H1 (cell line): ENCODE measurements around the gene PLA2G4F. TPM values are rescaled to one million over a fixed set of nuclear protein-coding genes. Genes with fewer than 3 reads are reported as not detected.

Source experiments
- CTCF ChIA-PET: fragments of 300-600 bp; sonication (Branson Sonifier 250); formaldehyde crosslinking; loops from one replicate; lab custom pipeline; 2021; ENCODE audit not compliant: partially characterized antibody; lab: Charles Lee
- POLR2A ChIA-PET: fragments of 300-600 bp; sonication (Branson Sonifier 250); formaldehyde crosslinking; loops from one replicate; lab custom pipeline; 2021; ENCODE audit warnings: inconsistent platforms; ENCODE audit not compliant: partially characterized antibody; lab: Charles Lee
- DNase-seq, 2 experiments: peaks; one replicate each; pipeline versions ENCODE4 v3.0.0 to v3.0.0-alpha.2; 2010 to 2022; ENCODE audit warnings: low spot score in 2 of 2, low read depth in 1 of 2, mixed read lengths in 1 of 2
- FAIRE-seq: peaks from 2 replicates; lab custom pipeline; 2011; peaks lifted over from hg19 to GRCh38; lab: Jason Lieb, UNC
- H2AFZ ChIP-seq: 2 replicates; pipeline ENCODE4 v1.8.1; 2012; ENCODE audit warnings: low read length, inconsistent platforms
- H2AK5ac ChIP-seq: 2 replicates; pipeline ENCODE4 v1.6.1; 2013; ENCODE audit warnings: low read depth, low read length
- H2BK120ac ChIP-seq: replicated peaks from 2 replicates; pipeline ENCODE3; 2013; ENCODE audit warnings: low read depth, low read length, inconsistent platforms
- H2BK12ac ChIP-seq: 2 replicates; pipeline ENCODE4 v1.6.1; 2013; ENCODE audit warnings: low read depth, low read length
- H2BK15ac ChIP-seq: 2 replicates; pipeline ENCODE4 v1.6.1; 2013; ENCODE audit warnings: low read length
- H2BK20ac ChIP-seq: 2 replicates; pipeline ENCODE4 v1.6.1; 2013; ENCODE audit warnings: low read length
- H2BK5ac ChIP-seq: 2 replicates; pipeline ENCODE4 v1.6.1; 2013; ENCODE audit warnings: low read depth, low read length
- H3K14ac ChIP-seq: 2 replicates; pipeline ENCODE4 v1.6.1; 2013; ENCODE audit warnings: inconsistent platforms; ENCODE audit not compliant: insufficient read length
- H3K18ac ChIP-seq: 2 replicates; pipeline ENCODE4 v1.6.1; 2013; ENCODE audit warnings: low read length; ENCODE audit errors: extremely low read depth
- H3K23ac ChIP-seq: 2 replicates; pipeline ENCODE4 v1.6.1; 2013; ENCODE audit warnings: inconsistent platforms; ENCODE audit not compliant: insufficient read length
- H3K23me2 ChIP-seq: 2 replicates; pipeline ENCODE4 v1.6.1; 2013; ENCODE audit warnings: low read depth, low read length
- H3K27ac ChIP-seq: 2 replicates; pipeline ENCODE4 v1.6.1; 2011; ENCODE audit warnings: low read depth, low read length, inconsistent platforms
- H3K27me3 ChIP-seq, 4 experiments: replicated peaks in 1 of 4; 1 replicate in 1 of 4; 2 replicates in 3 of 4; pipeline versions ENCODE4 v1.6.1 to v1.8.1; 2011 to 2013; ENCODE audit warnings: low read length in 3 of 4, mild to moderate bottlenecking in 3 of 4, inconsistent platforms in 2 of 4, mixed read lengths in 2 of 4, moderate library complexity in 1 of 4; ENCODE audit not compliant: control insufficient read depth in 3 of 4, insufficient read depth in 3 of 4; ENCODE audit errors: extremely low read depth in 1 of 4
- H3K36me3 ChIP-seq, 4 experiments: 2 replicates each; pipeline versions ENCODE4 v1.6.1 to v1.8.1; 2011 to 2013; ENCODE audit warnings: mild to moderate bottlenecking in 4 of 4, low read length in 3 of 4, moderate library complexity in 2 of 4, control low read depth in 1 of 4, inconsistent platforms in 1 of 4; ENCODE audit not compliant: insufficient read depth in 4 of 4, control insufficient read depth in 2 of 4
- H3K4ac ChIP-seq: replicated peaks from 2 replicates; pipeline ENCODE3; 2013; ENCODE audit warnings: low read length, low read depth, mixed read lengths, inconsistent platforms; ENCODE audit not compliant: insufficient read length
- H3K4me1 ChIP-seq, 4 experiments: replicated peaks in 1 of 4; 1 replicate in 1 of 4; 2 replicates in 3 of 4; pipeline versions ENCODE4 v1.6.1 to v1.8.1; 2011 to 2013; ENCODE audit warnings: low read length in 3 of 4, inconsistent platforms in 2 of 4, mixed read lengths in 1 of 4; ENCODE audit not compliant: insufficient read depth in 4 of 4, control insufficient read depth in 3 of 4
- H3K4me2 ChIP-seq, 2 experiments: 2 replicates each; pipeline versions ENCODE4 v1.6.1 to v1.8.1; 2011 to 2013; ENCODE audit warnings: low read depth in 2 of 2, low read length in 2 of 2, control low read depth in 1 of 2, inconsistent platforms in 1 of 2, mild to moderate bottlenecking in 1 of 2; ENCODE audit not compliant: insufficient read depth in 1 of 2
- H3K4me3 ChIP-seq, 4 experiments: fragments of 200-600, 300-600 bp in 1 of 4; sonication (generic), shearing (Covaris generic), sonication (Bioruptor Twin) in 1 of 4; 2 replicates each; pipeline versions ENCODE4 v1.5.1 to v1.8.1; 2011 to 2016; ENCODE audit warnings: low read length in 4 of 4, low read depth in 3 of 4, control low read depth in 2 of 4, inconsistent platforms in 2 of 4, mild to moderate bottlenecking in 2 of 4, mixed read lengths in 1 of 4, moderate library complexity in 1 of 4; ENCODE audit not compliant: insufficient read depth in 2 of 4; ENCODE audit errors: extremely low read depth in 1 of 4
- H3K56ac ChIP-seq: replicated peaks from 2 replicates; pipeline ENCODE3; 2013; ENCODE audit warnings: low read depth, mild to moderate bottlenecking, mixed read lengths, low read length, inconsistent platforms; ENCODE audit not compliant: insufficient read length
- H3K79me1 ChIP-seq: 2 replicates; pipeline ENCODE4 v1.6.1; 2013; ENCODE audit warnings: low read depth, low read length, control low read depth
- H3K79me2 ChIP-seq, 2 experiments: 2 replicates each; pipeline versions ENCODE4 v1.6.1 to v1.8.1; 2012 to 2013; ENCODE audit warnings: low read length in 2 of 2, mild to moderate bottlenecking in 2 of 2, inconsistent platforms in 1 of 2; ENCODE audit not compliant: insufficient read depth in 2 of 2, control insufficient read depth in 1 of 2
- H3K9ac ChIP-seq, 4 experiments: replicated peaks in 1 of 4; 1 replicate in 1 of 4; 2 replicates in 3 of 4; pipeline versions ENCODE4 v1.6.1 to v1.8.1; 2011 to 2013; ENCODE audit warnings: low read depth in 3 of 4, low read length in 3 of 4, control low read depth in 2 of 4, mild to moderate bottlenecking in 2 of 4, moderate library complexity in 2 of 4, inconsistent platforms in 1 of 4; ENCODE audit errors: extremely low read depth in 1 of 4
- H3K9me3 ChIP-seq, 2 experiments: 2 replicates each; pipeline versions ENCODE4 v1.6.1 to v1.8.1; 2012 to 2013; ENCODE audit warnings: mild to moderate bottlenecking in 2 of 2, moderate library complexity in 2 of 2, control low read depth in 1 of 2, inconsistent platforms in 1 of 2, low read depth in 1 of 2, low read length in 1 of 2, mixed read lengths in 1 of 2; ENCODE audit not compliant: insufficient read depth in 2 of 2
- H4K20me1 ChIP-seq, 2 experiments: replicated peaks in 1 of 2; 2 replicates each; pipeline versions ENCODE3 to v1.8.1; 2011 to 2013; ENCODE audit warnings: inconsistent platforms in 2 of 2, low read length in 2 of 2, mild to moderate bottlenecking in 1 of 2; ENCODE audit not compliant: insufficient read depth in 2 of 2, control insufficient read depth in 1 of 2
- H4K5ac ChIP-seq: 2 replicates; pipeline ENCODE4 v1.6.1; 2013; ENCODE audit warnings: low read length, low read depth, mixed read lengths, inconsistent platforms; ENCODE audit not compliant: insufficient read length
- H4K8ac ChIP-seq: 2 replicates; pipeline ENCODE4 v1.8.0; 2013; ENCODE audit warnings: mild to moderate bottlenecking, moderate library complexity, low read length, inconsistent platforms; ENCODE audit not compliant: insufficient read depth; ENCODE audit errors: extremely low read depth
- H4K91ac ChIP-seq: replicated peaks from 2 replicates; pipeline ENCODE3; 2013; ENCODE audit warnings: low read length, mixed read lengths, inconsistent platforms; ENCODE audit not compliant: insufficient read length
- BCL11A ChIP-seq, 2 experiments: IDR thresholded peaks; one replicate each; pipeline ENCODE4 v1.6.1; 2011; ENCODE audit warnings: low read depth in 2 of 2, low read length in 2 of 2, mild to moderate bottlenecking in 2 of 2
- CBX8 ChIP-seq: fragments of 300-800, 300-1000 bp; sonication (generic); IDR thresholded peaks from 2 replicates; pipeline ENCODE4 v1.7.1; 2016; ENCODE audit warnings: low read depth, low read length, borderline replicate concordance
- CREB1 ChIP-seq: IDR thresholded peaks from 2 replicates; pipeline ENCODE4 v1.6.1; 2012; ENCODE audit warnings: inconsistent platforms
- EP300 ChIP-seq, 2 experiments: IDR thresholded peaks; 1 replicate in 1 of 2; 2 replicates in 1 of 2; pipeline ENCODE4 v1.6.1; 2011 to 2012; ENCODE audit warnings: low read depth in 2 of 2, low read length in 2 of 2, mild to moderate bottlenecking in 2 of 2, borderline replicate concordance in 1 of 2, inconsistent platforms in 1 of 2, moderate library complexity in 1 of 2
- HDAC6 ChIP-seq: IDR thresholded peaks from one replicate; pipeline ENCODE4 v1.7.1; 2012; ENCODE audit warnings: low read depth, mild to moderate bottlenecking, inconsistent platforms, low read length, moderate library complexity
- JUN ChIP-seq: IDR thresholded peaks from 2 replicates; pipeline ENCODE4 v1.6.1; 2011; ENCODE audit warnings: low read depth, mild to moderate bottlenecking, improper control_type of control experiment, low read length
- KDM4A ChIP-seq: IDR thresholded peaks from one replicate; pipeline ENCODE4 v1.7.1; 2012; ENCODE audit warnings: low read depth, mild to moderate bottlenecking, moderate library complexity, low read length, inconsistent platforms; ENCODE audit not compliant: severe bottlenecking
- KDM5A ChIP-seq: fragments of 200-600 bp; IDR thresholded peaks from 2 replicates; pipeline ENCODE4 v1.7.1; 2012; ENCODE audit warnings: mild to moderate bottlenecking, low read length, inconsistent platforms, mixed read lengths
- NANOG ChIP-seq: IDR thresholded peaks from 2 replicates; pipeline ENCODE4 v1.6.1; 2011; ENCODE audit warnings: low read length, low read depth, mild to moderate bottlenecking, inconsistent platforms; ENCODE audit not compliant: insufficient read depth, poor library complexity, severe bottlenecking
- RAD21 ChIP-seq, 2 experiments: IDR thresholded peaks in 1 of 2; conservative IDR thresholded peaks in 1 of 2; 2 replicates each; pipeline ENCODE4 v1.6.1; 2011; ENCODE audit warnings: low read depth in 2 of 2, low read length in 2 of 2, improper control_type of control experiment in 1 of 2, inconsistent platforms in 1 of 2, mild to moderate bottlenecking in 1 of 2, moderate library complexity in 1 of 2
- SP4 ChIP-seq: IDR thresholded peaks from 2 replicates; pipeline ENCODE4 v1.6.1; 2012; ENCODE audit warnings: low read length, inconsistent platforms
- TEAD4 ChIP-seq: IDR thresholded peaks from 2 replicates; pipeline ENCODE4 v1.6.1; 2012; ENCODE audit warnings: low read depth, low read length, inconsistent platforms, mixed read lengths
- YY1 ChIP-seq: IDR thresholded peaks from 2 replicates; pipeline ENCODE4 v1.6.1; 2011; ENCODE audit warnings: low read depth, mild to moderate bottlenecking, low read length
- WGBS, 2 experiments: shearing (Covaris generic) in 1 of 2; methylation state at CpG; one replicate each; pipeline versions ENCODE4 v1.1.6 to v1.1.7; 2013 to 2015; ENCODE audit warnings: low lambda C conversion rate in 2 of 2, mixed read lengths in 2 of 2, inconsistent platforms in 1 of 2, low coverage in 1 of 2, missing lambda C conversion rate in 1 of 2; ENCODE audit not compliant: insufficient replicate concordance in 2 of 2, insufficient coverage in 1 of 2, insufficient read length in 1 of 2; ENCODE audit errors: extremely low coverage in 1 of 2, missing lambda C conversion rate in 1 of 2; 5-methylcytosine and 5-hydroxymethylcytosine counted together
- polyA plus RNA-seq, 7 experiments: library from polyadenylated mRNA; depleted of rRNA in 3 of 7; stranded (reverse) in 5 of 7; unstranded in 2 of 7; fragments of >200 nt in 5 of 7; fragments of 200-250 nt in 2 of 7; gene quantifications; 1 replicate in 5 of 7; 2 replicates in 1 of 7; 4 replicates in 1 of 7; pipeline versions ENCODE4 v1.2.1 to v1.2.3, GENCODE V29; 2011 to 2013; ENCODE audit warnings: missing spikeins in 2 of 7, mixed read lengths in 2 of 7
- total RNA-seq: library from RNA; stranded (reverse); fragmentation: NEBNext Ultra II Directional; extraction: Animal tissue kit (Norgen Biotek cat#: 25700); gene quantifications from 2 replicates; pipeline ENCODE4 v1.2.1, GENCODE V29; 2021

PLA2G4F gene
- total and polyA plus RNA-seq, 2 of the 8 experiments (the other 6 are each of a cell fraction or from before 2014, with no cell fraction given): not detected

DNA sequence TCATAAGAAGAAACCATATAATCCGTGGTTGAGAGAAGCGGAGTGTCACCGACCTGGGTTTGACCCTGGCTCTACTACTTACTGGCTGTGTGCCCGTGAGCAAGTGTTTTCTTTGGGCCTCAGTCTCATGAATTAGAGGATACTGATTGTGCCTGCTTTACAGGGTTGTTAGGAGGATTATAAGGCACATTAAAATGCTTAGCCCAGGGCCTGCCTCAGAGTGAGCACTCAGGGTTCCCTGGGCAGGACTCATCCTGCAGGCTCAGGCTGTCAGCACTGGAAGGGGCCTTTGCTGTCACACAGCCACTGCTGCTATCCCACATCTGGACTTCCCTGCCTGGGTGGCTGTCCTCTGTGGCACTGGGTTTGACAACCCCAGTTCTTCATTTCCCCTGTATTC, 4.7 kb downstream of the PLA2G4F start:
- Histone ChIP-seq H4K5ac (no peak overlapping the region), H2AK5ac (no peak overlapping the region), H3K23ac (no peak overlapping the region), H3K4me1 (peaks cover 0 to 3% (median 0%) of the 10 kb centered on the region in 4 experiments; a peak in 1 of 7 replicates), H3K56ac (no peak overlapping the region), H2BK120ac (no peak overlapping the region), H3K4me3 (no peak overlapping the region), H4K91ac (no peak overlapping the region), H3K36me3 (no peaks in the 10 kb centered on the region), H3K9me3 (no peaks in the 10 kb centered on the region), H4K20me1 (peaks cover 0 to 6% of the 10 kb centered on the region in 2 experiments), H2AFZ (no peak overlapping the region), H2BK5ac (no peak overlapping the region), H3K14ac (no peak overlapping the region), H2BK12ac (no peak overlapping the region), H3K79me1 (no peaks in the 10 kb centered on the region), H3K9ac (no peak overlapping the region), H3K27ac (no peak overlapping the region), H2BK15ac (no peak overlapping the region), H3K18ac (no peak overlapping the region), H3K79me2 (no peaks in the 10 kb centered on the region), H4K8ac (no peak overlapping the region), H3K23me2 (no peaks in the 10 kb centered on the region), H3K27me3 (no peaks in the 10 kb centered on the region), H3K4ac (no peak overlapping the region), H3K4me2 (no peak overlapping the region), H2BK20ac (no peak overlapping the region)
- POLR2A ChIA-PET: no interaction called here
- DNase-seq: no peak
- CTCF ChIA-PET: interaction anchor here (1.0 to 22.6 kb wide), 2 partner anchors 14 to 85 kb away, joined by 3 to 416 read pairs; no protein-coding TSS in a partner anchor
- 93% methylated on average over 4 of the region's 4 CpGs; no CpG with 5 or more reads in 1 of the 2 experiments for WGBS, 2 experiments
- FAIRE-seq: no peak
- TF ChIP-seq CBX8: no peak
- no peak for TF ChIP-seq SP4
- TF ChIP-seq JUN: no peak
- no peak for TF ChIP-seq HDAC6
- no peak for TF ChIP-seq KDM4A
- no peak for TF ChIP-seq TEAD4
- no peak for TF ChIP-seq CREB1
- no peak for TF ChIP-seq RAD21 (IDR thresholded peaks at IDR 0.05 in 1 of 2, conservative IDR thresholded peaks at IDR 0.05 in 1 of 2; ENCODE audit: low read depth in 2 of 2, low read length in 2 of 2)
- TF ChIP-seq EP300 (IDR thresholded peaks at IDR 0.05; ENCODE audit: borderline replicate concordance in 1 of 2, low read depth in 2 of 2, low read length in 2 of 2): no peak
- no peak for TF ChIP-seq BCL11A (IDR thresholded peaks at IDR 0.05; ENCODE audit: low read depth in 2 of 2, low read length in 2 of 2)
- no peak for TF ChIP-seq YY1
- no peak for TF ChIP-seq NANOG
- no peak for TF ChIP-seq KDM5A
